Vagina (tissue), 2 donors: ENCODE measurements around the gene ABTB1.

Experiments
- POLR2A ChIP-seq, 2 donors: fragments of 450-650 bp; IDR thresholded peaks; one replicate each; pipeline ENCODE4 v1.6.1; 2017; ENCODE audit warnings: antibody characterized with exemption in 2 of 2, mild to moderate bottlenecking in 2 of 2, moderate library complexity in 2 of 2
- TF ChIP-seq, protein P1 (sequence below), 3 experiments: fragments of 450-650 bp in 2 of 3; fragments of 200-600 bp in 1 of 3; sonication (generic) in 1 of 3; IDR thresholded peaks; one replicate each; pipeline ENCODE4 v1.5.1; 2017 to 2019; ENCODE audit warnings: antibody characterized with exemption in 3 of 3, mild to moderate bottlenecking in 2 of 3, moderate library complexity in 2 of 3

DNA sequence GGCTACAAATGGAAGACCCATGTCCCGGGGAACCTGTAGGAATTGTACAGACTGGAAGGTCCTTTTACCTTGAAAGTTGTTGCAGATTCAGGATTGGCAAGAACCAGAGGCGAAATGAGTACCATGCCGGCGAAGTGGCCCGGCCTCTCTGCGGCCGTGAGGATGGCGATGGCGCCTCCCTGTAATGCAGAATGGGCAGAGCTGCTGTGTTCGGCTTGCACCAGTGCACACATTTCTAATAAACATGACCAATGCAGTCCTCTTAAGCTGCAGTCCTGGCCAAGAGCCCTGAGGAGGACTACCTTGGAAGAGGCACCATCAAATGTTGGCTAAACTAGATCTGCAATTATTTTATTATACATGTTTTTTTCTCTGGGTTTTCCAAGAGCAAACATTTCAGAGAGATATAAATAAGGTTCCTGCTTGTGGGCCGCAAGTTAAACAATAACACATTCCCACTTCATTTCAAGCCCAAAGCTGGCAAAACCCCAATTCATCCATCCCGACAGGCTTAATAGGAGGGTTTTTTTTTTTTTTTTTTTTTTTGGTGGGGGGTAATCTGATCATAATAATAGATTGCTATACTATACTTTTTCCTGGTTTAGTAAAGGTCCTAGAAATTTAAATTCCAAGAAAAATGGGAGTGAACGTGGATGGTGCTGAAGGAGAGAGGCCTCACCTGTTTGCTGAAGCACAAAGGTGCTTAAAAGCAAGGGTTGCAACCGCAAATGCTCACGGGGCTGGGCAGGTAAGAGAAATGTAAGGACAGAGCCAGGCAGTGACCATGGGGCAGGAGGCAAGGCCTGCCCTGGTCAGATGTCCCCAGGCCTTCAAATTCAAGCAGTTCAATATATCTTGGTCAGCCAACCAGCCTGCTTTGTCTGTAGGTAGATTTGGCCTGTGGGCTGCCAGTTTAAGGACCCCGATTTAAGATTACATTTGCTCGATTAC is 48.5 kb downstream of the ABTB1 start:
- TF ChIP-seq, protein P1, sequence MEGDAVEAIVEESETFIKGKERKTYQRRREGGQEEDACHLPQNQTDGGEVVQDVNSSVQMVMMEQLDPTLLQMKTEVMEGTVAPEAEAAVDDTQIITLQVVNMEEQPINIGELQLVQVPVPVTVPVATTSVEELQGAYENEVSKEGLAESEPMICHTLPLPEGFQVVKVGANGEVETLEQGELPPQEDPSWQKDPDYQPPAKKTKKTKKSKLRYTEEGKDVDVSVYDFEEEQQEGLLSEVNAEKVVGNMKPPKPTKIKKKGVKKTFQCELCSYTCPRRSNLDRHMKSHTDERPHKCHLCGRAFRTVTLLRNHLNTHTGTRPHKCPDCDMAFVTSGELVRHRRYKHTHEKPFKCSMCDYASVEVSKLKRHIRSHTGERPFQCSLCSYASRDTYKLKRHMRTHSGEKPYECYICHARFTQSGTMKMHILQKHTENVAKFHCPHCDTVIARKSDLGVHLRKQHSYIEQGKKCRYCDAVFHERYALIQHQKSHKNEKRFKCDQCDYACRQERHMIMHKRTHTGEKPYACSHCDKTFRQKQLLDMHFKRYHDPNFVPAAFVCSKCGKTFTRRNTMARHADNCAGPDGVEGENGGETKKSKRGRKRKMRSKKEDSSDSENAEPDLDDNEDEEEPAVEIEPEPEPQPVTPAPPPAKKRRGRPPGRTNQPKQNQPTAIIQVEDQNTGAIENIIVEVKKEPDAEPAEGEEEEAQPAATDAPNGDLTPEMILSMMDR (IDR thresholded peaks at IDR 0.05): no peak
- no peak for TF ChIP-seq POLR2A (IDR thresholded peaks at IDR 0.05)
